ENCODE data around the gene GLB1L. TPM values are rescaled to one million over a fixed set of nuclear protein-coding genes. Genes with fewer than 3 reads are reported as not detected.
A peak's percentile ranks its signal among the peaks of the same experiment; 100 is the strongest.

GLB1L gene
- total RNA-seq, 4 donors from 2014 or later = 2.5 to 9.8 (median 5.4) TPM

DNA sequence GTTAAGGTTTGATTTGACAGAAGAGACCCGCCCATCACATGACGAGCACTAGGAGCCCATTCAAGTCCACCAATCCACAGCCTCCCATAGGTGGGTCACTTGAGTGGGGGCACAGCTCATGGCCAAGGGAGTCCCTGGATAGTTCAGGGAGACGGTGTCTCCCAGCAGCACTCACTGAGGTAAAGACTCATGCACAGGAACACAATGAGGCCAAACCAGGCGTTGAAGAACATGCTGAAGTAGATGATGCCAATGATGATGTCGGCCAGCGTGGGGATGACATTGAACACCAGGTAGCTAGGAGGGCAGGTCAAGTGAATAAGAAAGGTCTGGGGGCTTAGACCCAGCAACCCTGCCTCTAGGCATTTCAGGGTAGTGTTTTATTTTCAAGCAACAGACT lies 30.5 kb downstream of the GLB1L start:
- Histone ChIP-seq H3K4me3 (no peak overlapping the region), H3K27me3 (no peaks in the 10 kb centered on the region), H3K27ac (no peak overlapping the region), H3K36me3 (peaks cover 58% of the 10 kb centered on the region), H3K4me1 (peaks cover 33% of the 10 kb centered on the region), H3K9me3 (no peaks in the 10 kb centered on the region)
- DNase-seq (ENCODE audit: low spot score in 2 of 2) = no peak
- 93% methylated on average over 6 of the region's 6 CpGs for WGBS
- no peak for TF ChIP-seq CTCF (IDR thresholded peaks at IDR 0.05)
- TF ChIP-seq POLR2A (IDR thresholded peaks at IDR 0.05) = no peak
- TF ChIP-seq POLR2AphosphoS5 (IDR thresholded peaks at IDR 0.05) = no peak
- no peak for TF ChIP-seq EP300 (IDR thresholded peaks at IDR 0.05)

DNA sequence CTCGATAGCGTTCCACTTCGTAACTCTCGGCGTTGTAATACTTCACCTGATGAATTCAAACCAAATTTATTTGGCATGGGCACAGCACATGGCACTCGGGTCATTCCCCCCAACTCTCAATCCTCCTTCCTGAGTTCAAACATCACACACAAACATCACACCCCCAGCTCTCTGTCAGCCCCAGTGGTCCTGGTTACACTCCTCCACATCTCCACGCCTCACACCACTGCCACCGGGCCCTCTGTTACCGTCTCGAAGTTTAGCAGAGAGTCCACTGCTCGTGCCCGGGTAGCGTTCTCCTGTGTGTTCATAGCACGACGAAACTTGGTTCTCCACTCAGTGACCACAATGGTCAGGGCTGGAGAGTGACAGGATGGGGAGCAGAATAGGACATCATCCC lies 31.1 kb downstream of the GLB1L start:
- peaks cover 65% of the 10 kb centered on the region for H3K36me3 ChIP-seq
- H3K27me3 ChIP-seq = no peaks in the 10 kb centered on the region
- TF ChIP-seq POLR2A (IDR thresholded peaks at IDR 0.05) (no peak), POLR2AphosphoS5 (IDR thresholded peaks at IDR 0.05) (no peak), EP300 (IDR thresholded peaks at IDR 0.05) (no peak), CTCF (IDR thresholded peaks at IDR 0.05) (no peak)
- H3K4me3 ChIP-seq = no peak overlapping the region
- no peak overlapping the region for H3K27ac ChIP-seq
- WGBS = 97% methylated on average over 15 of the region's 15 CpGs
- no peaks in the 10 kb centered on the region for H3K9me3 ChIP-seq
- no peak for DNase-seq (ENCODE audit: low spot score in 2 of 2)
- peaks cover 27% of the 10 kb centered on the region for H3K4me1 ChIP-seq

DNA sequence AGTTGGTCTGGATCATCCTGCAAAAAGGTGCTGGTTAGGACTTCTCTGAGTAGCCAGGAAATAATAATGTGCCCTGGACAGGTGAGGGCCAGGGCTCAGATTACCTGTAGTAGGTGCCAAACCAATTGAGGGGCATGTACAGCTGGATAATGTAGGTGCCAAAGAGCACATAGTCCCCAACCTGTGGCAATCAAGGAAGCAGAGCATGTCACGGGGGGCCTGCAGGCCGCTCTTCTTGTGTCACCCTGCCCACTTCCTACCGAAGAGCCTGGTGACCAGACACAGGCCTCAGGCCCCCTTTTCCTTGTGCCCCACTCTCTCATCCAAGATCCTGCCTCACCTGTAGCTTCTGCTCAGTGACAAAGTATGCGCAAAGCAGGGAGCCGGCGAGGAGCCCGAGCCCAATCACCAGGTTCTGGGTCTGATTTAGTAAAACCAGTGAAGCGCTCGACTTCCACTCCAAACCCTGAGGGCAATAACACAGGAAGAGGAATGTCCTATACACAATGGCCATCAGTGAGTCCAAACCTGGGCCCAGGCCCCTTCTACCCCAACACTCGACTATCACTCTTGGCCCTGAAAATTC lies 31.7 kb downstream of the GLB1L start:
- no peak for DNase-seq (ENCODE audit: low spot score in 2 of 2)
- WGBS = 95% methylated on average over 10 of the region's 10 CpGs
- no peak for TF ChIP-seq CTCF (IDR thresholded peaks at IDR 0.05)
- no peak for TF ChIP-seq POLR2AphosphoS5 (IDR thresholded peaks at IDR 0.05)
- no peak for TF ChIP-seq EP300 (IDR thresholded peaks at IDR 0.05)
- no peak for TF ChIP-seq POLR2A (IDR thresholded peaks at IDR 0.05)
- Histone ChIP-seq H3K9me3 (no peaks in the 10 kb centered on the region), H3K4me3 (no peak overlapping the region), H3K4me1 (peaks cover 23% of the 10 kb centered on the region), H3K36me3 (peaks cover 70% of the 10 kb centered on the region), H3K27me3 (no peaks in the 10 kb centered on the region), H3K27ac (no peak overlapping the region)

- no peak for DNase-seq (ENCODE audit: low spot score in 2 of 2)
- H3K27me3 ChIP-seq = no peaks in the 10 kb centered on the region
- WGBS = 92% methylated on average over 6 of the region's 8 CpGs
- no peak overlapping the region for H3K27ac ChIP-seq
- TF ChIP-seq POLR2A (IDR thresholded peaks at IDR 0.05) (no peak), POLR2AphosphoS5 (IDR thresholded peaks at IDR 0.05) (no peak), EP300 (IDR thresholded peaks at IDR 0.05) (no peak), CTCF (IDR thresholded peaks at IDR 0.05) (no peak)
- H3K4me3 ChIP-seq = no peak overlapping the region
- H3K9me3 ChIP-seq = no peaks in the 10 kb centered on the region
- H3K36me3 ChIP-seq = peaks cover 75% of the 10 kb centered on the region
- H3K4me1 ChIP-seq = peaks cover 23% of the 10 kb centered on the region
Observed at GRCh38 chr2:219213026-219213415, 32.2 kb downstream of the GLB1L start.

DNA sequence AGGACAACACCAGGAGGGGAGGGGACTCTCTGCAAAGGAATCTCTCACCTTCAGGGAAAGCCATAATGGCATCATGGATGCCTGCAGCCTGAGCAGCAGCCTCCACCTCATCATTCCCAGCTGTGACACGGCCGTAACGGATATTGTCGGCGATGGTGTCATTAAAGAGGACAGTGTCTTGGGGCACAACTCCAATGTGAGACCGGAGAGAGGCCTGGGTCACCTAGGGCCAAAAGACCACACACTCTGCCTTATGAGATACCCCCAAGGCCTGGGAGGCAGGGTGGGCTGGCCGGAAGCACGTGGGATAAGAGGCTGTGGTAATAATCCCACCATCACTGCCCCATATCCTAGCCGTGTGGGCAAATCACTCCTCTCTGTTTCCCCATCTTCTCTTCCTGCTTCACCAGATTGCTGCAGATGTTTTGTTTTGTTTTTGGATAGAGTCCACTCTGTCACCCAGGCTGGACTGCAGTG lies 34.3 kb downstream of the GLB1L start:
- peaks cover 69% of the 10 kb centered on the region for H3K36me3 ChIP-seq
- peak in 1 of 2 donors; percentile 29 for DNase-seq (ENCODE audit: low spot score in 2 of 2)
- 83% methylated on average over 6 of the region's 9 CpGs for WGBS

More for the DNA sequence above, 34.3 kb downstream of the GLB1L start:
- Histone ChIP-seq H3K27ac (no peak overlapping the region), H3K4me1 (peaks cover 25% of the 10 kb centered on the region), H3K27me3 (no peaks in the 10 kb centered on the region), H3K9me3 (no peaks in the 10 kb centered on the region), H3K4me3 (no peak overlapping the region)
- TF ChIP-seq EP300 (IDR thresholded peaks at IDR 0.05) (no peak), POLR2A (IDR thresholded peaks at IDR 0.05) (no peak), CTCF (IDR thresholded peaks at IDR 0.05) (no peak), POLR2AphosphoS5 (IDR thresholded peaks at IDR 0.05) (no peak)

Measured in suprapubic skin (tissue), 4 donors.